A549 (cell line): ENCODE results near the gene ABL1. TPM values are rescaled to one million over a fixed set of nuclear protein-coding genes. Genes with fewer than 3 reads are reported as not detected.

Experiments
- ATAC-seq, 2 experiments: fragments of 200-7000 bp in 1 of 2; fragments of >200 bp in 1 of 2; cut with Nextera tagmentation in 1 of 2; cut with Tn5 transposase in 1 of 2; 3 replicates each; pipeline versions ENCODE4 v1.8.0 to v1.9.1; 2018 to 2020; ENCODE audit warnings: mild to moderate bottlenecking in 1 of 2, moderate library complexity in 1 of 2
- CTCF ChIA-PET: fragments of 300-600 bp; sonication (Branson Sonifier 250); formaldehyde crosslinking; extraction: SDS; loops from one replicate; lab custom pipeline; 2021; ENCODE audit warnings: antibody characterized with exemption, inconsistent platforms; lab: Yijun Ruan, JAX
- POLR2A ChIA-PET: fragments of 350-600 bp; formaldehyde crosslinking; extraction: SDS; loops from one replicate; lab custom pipeline; 2021; ENCODE audit warnings: antibody characterized with exemption, inconsistent platforms; lab: Yijun Ruan, JAX
- DNase-seq, 2 experiments: peaks; one replicate each; pipeline versions ENCODE4 v3.0.0 to v3.0.0-alpha.2; 2011 to 2016; ENCODE audit warnings: low read depth in 1 of 2, low spot score in 1 of 2
- FAIRE-seq: peaks from 2 replicates; lab custom pipeline; 2011; peaks lifted over from hg19 to GRCh38; lab: Jason Lieb, UNC
- H3K27ac ChIP-seq, 2 experiments: fragments of >200 bp; sonication (Bioruptor Twin); formaldehyde crosslinking; 3 replicates each; pipeline ENCODE4 v1.5.1; 2016 to 2017
- H3K4me1 ChIP-seq: fragments of >200 bp; sonication (Bioruptor Twin); formaldehyde crosslinking; 3 replicates; pipeline ENCODE4 v1.6.1; 2016
- H3K4me2 ChIP-seq: fragments of >200 bp; sonication (Bioruptor Twin); formaldehyde crosslinking; 3 replicates; pipeline ENCODE4 v1.6.1; 2016
- H3K4me3 ChIP-seq: fragments of >200 bp; sonication (Bioruptor Twin); formaldehyde crosslinking; 3 replicates; pipeline ENCODE4 v1.5.1; 2016
- H3K9me3 ChIP-seq: fragments of >200 bp; sonication (Bioruptor Twin); formaldehyde crosslinking; 3 replicates; pipeline ENCODE4 v1.6.1; 2016
- EP300 ChIP-seq, 2 experiments: fragments of >200 bp; sonication (Bioruptor Twin); formaldehyde crosslinking; IDR thresholded peaks; 2 replicates in 1 of 2; 3 replicates in 1 of 2; pipeline ENCODE4 v1.6.1; 2016 to 2017
- FOSB ChIP-seq: fragments of 250-450 bp; sonication (Bioruptor Pico); IDR thresholded peaks from 2 replicates; pipeline ENCODE4 v1.5.0; 2020; ENCODE audit warnings: mild to moderate bottlenecking, moderate library complexity
- FOXS1 ChIP-seq: fragments of 250-450 bp; sonication (Bioruptor Pico); IDR thresholded peaks from 2 replicates; pipeline ENCODE4 v1.5.0; 2020; ENCODE audit warnings: mild to moderate bottlenecking, moderate library complexity
- HDAC2 ChIP-seq: fragments of 200-600 bp; sonication (generic); IDR thresholded peaks from 2 replicates; pipeline ENCODE4 v1.6.1; 2016
- HES2 ChIP-seq: fragments of >200 bp; sonication (Bioruptor Twin); formaldehyde crosslinking; IDR thresholded peaks from 2 replicates; pipeline ENCODE4 v1.6.1; 2016
- HMGXB4 ChIP-seq: fragments of 250-450 bp; sonication (Bioruptor Pico); IDR thresholded peaks from 2 replicates; pipeline ENCODE4 v1.5.0; 2021; ENCODE audit warnings: mild to moderate bottlenecking, moderate library complexity, borderline replicate concordance
- HOXB13 ChIP-seq: fragments of 250-450 bp; sonication (Bioruptor Pico); IDR thresholded peaks from 2 replicates; pipeline ENCODE4 v1.5.0; 2020; ENCODE audit warnings: low read depth, mild to moderate bottlenecking, moderate library complexity
- JUN ChIP-seq, 2 experiments: fragments of >200 bp; sonication (Bioruptor Twin); formaldehyde crosslinking; IDR thresholded peaks; 2 replicates in 1 of 2; 3 replicates in 1 of 2; pipeline ENCODE4 v1.6.1; 2016 to 2017
- KDM1A ChIP-seq: fragments of 200-600 bp; sonication (generic); IDR thresholded peaks from 2 replicates; pipeline ENCODE4 v1.6.1; 2016; ENCODE audit warnings: low read depth, mild to moderate bottlenecking
- MAFK ChIP-seq: fragments of 450-650 bp; IDR thresholded peaks from 2 replicates; pipeline ENCODE4 v1.6.1; 2014; ENCODE audit not compliant: partially characterized antibody
- MAX ChIP-seq: IDR thresholded peaks from 2 replicates; pipeline ENCODE4 v1.6.1; 2012
- NFE2L2 ChIP-seq: fragments of 150-350 bp; conservative IDR thresholded peaks from 2 replicates; pipeline ENCODE4 v1.6.1; 2014; ENCODE audit warnings: low read length
- NPAS2 ChIP-seq: fragments of 250-450 bp; sonication (Bioruptor Pico); IDR thresholded peaks from 2 replicates; pipeline ENCODE4 v1.8.0; 2022; ENCODE audit warnings: mild to moderate bottlenecking, moderate library complexity, borderline replicate concordance
- NR3C1 ChIP-seq: fragments of >200 bp; sonication (Bioruptor Twin); formaldehyde crosslinking; IDR thresholded peaks from 3 replicates; pipeline ENCODE4 v1.6.1; 2017
- PBX3 ChIP-seq: IDR thresholded peaks from 2 replicates; pipeline ENCODE4 v1.6.1; 2012
- RARB ChIP-seq: fragments of 250-450 bp; sonication (Bioruptor Pico); IDR thresholded peaks from 2 replicates; pipeline ENCODE4 v1.8.0; 2021; ENCODE audit warnings: mild to moderate bottlenecking, moderate library complexity
- RCOR1 ChIP-seq: fragments of 150-350 bp; IDR thresholded peaks from 2 replicates; pipeline ENCODE4 v1.6.1; 2014; ENCODE audit warnings: antibody characterized with exemption, low read length, low read depth
- REST ChIP-seq: fragments of 200-600 bp; sonication (generic); IDR thresholded peaks from 2 replicates; pipeline ENCODE4 v1.6.1; 2016; ENCODE audit warnings: antibody characterized with exemption, mild to moderate bottlenecking, moderate library complexity
- RFX5 ChIP-seq: fragments of 450-650 bp; IDR thresholded peaks from 2 replicates; pipeline ENCODE4 v1.7.1; 2014; ENCODE audit warnings: antibody characterized with exemption, mild to moderate bottlenecking, moderate library complexity
- RNF2 ChIP-seq: fragments of 200-600 bp; sonication (generic); IDR thresholded peaks from 2 replicates; pipeline ENCODE4 v1.6.1; 2016; ENCODE audit warnings: low read depth, mild to moderate bottlenecking, antibody characterized with exemption, moderate library complexity, borderline replicate concordance
- SMC3 ChIP-seq: fragments of >200 bp; sonication (Bioruptor Twin); formaldehyde crosslinking; IDR thresholded peaks from 3 replicates; pipeline ENCODE4 v1.6.1; 2018; ENCODE audit warnings: inconsistent platforms
- ZFP36 ChIP-seq: fragments of 450-650 bp; IDR thresholded peaks from 2 replicates; pipeline ENCODE4 v1.6.1; 2014; ENCODE audit warnings: borderline replicate concordance; ENCODE audit not compliant: partially characterized antibody
- ZSCAN20 ChIP-seq: fragments of 250-450 bp; sonication (Bioruptor Pico); IDR thresholded peaks from 2 replicates; pipeline ENCODE4 v1.8.0; 2022; ENCODE audit warnings: mild to moderate bottlenecking, moderate library complexity
- WGBS: methylation state at CpG from one replicate; pipeline ENCODE4 v1.1.6; 2017; ENCODE audit errors: missing lambda C conversion rate; 5-methylcytosine and 5-hydroxymethylcytosine counted together
- polyA plus RNA-seq, 4 experiments: library from polyadenylated mRNA; depleted of rRNA in 3 of 4; stranded (reverse); fragments of >200 nt; fragmentation: RNase III in 1 of 4; extraction: RNeasy Plus Mini Kit Qiagen cat#74134 plus additional on column Dnase treatment in 1 of 4; gene quantifications; 2 replicates in 3 of 4; 3 replicates in 1 of 4; pipeline ENCODE4 v1.2.3, GENCODE V29; 2011 to 2017

Gene ABL1
- polyA plus RNA-seq, 2 of the 4 experiments (the other 2 are of a cell fraction), result 26.5 to 32.4 TPM

- ATAC-seq (no peak), DNase-seq (no peak), FAIRE-seq (no peak)
- no peak overlapping the region for H3K27ac ChIP-seq
- ChIA-PET POLR2A (no interaction called here), CTCF (interaction anchor here (0.7 to 5.2 kb wide), 8 partner anchors 13 to 176 kb away, joined by 3 to 47 read pairs (median 11); no protein-coding TSS in a partner anchor)
- H3K9me3 ChIP-seq, result no peaks in the 10 kb centered on the region
- 90% methylated on average over 5 of the region's 5 CpGs for WGBS
- TF ChIP-seq RFX5 (no peak), MAX (no peak), RARB (CRISPR knock-in tag) (no peak), JUN (IDR thresholded peaks at IDR 0.05) (no peak), KDM1A (no peak), MAFK (no peak), HDAC2 (no peak), RCOR1 (no peak), FOSB (no peak), RNF2 (no peak), ZSCAN20 (no peak), NR3C1 (no peak), FOXS1 (no peak), NPAS2 (no peak), EP300 (IDR thresholded peaks at IDR 0.05) (no peak), HES2 (no peak), NFE2L2 (no peak), ZFP36 (no peak), HMGXB4 (CRISPR knock-in tag) (no peak), PBX3 (no peak)
- no peak overlapping the region for H3K4me3 ChIP-seq
- H3K4me1 ChIP-seq, result no peaks in the 10 kb centered on the region
- H3K4me2 ChIP-seq, result no peak overlapping the region
Observed at GRCh38 chr9:130883479-130883878, 48.4 kb downstream of the ABL1 start.

- no peak for DNase-seq
- no peak overlapping the region for H3K4me3 ChIP-seq
- H3K4me2 ChIP-seq, result no peak overlapping the region
- POLR2A ChIA-PET, result no interaction called here
- 91% methylated on average over 17 of the region's 25 CpGs for WGBS
- H3K4me1 ChIP-seq, result no peaks in the 10 kb centered on the region
- no peak for TF ChIP-seq SMC3
- TF ChIP-seq REST, result no peak
- no peak for TF ChIP-seq HOXB13 (CRISPR knock-in tag)
- TF ChIP-seq, all 56 proteins: peak for 0
- no peak for FAIRE-seq
- CTCF ChIA-PET, result interaction anchor here (1.5 to 5.2 kb wide), 7 partner anchors 14 to 173 kb away, joined by 3 to 47 read pairs (median 13); no protein-coding TSS in a partner anchor
- no peak for ATAC-seq
- no peaks in the 10 kb centered on the region for H3K9me3 ChIP-seq
- H3K27ac ChIP-seq, result no peak overlapping the region
Observed at GRCh38 chr9:130884111-130884531, 49.1 kb downstream of the ABL1 start.
